ENCODE measurements around the gene SHTN1.

Gene SHTN1

GRCh38 chr10:116913695-116914094 lies 91.3 kb downstream of the SHTN1 start:
- DNase-seq, result no peak

- DNase-seq, result no peak
Measured at GRCh38 chr10:116912162-116912561, 92.8 kb downstream of the SHTN1 start.

GRCh38 chr10:116910910-116911309 lies 94.1 kb downstream of the SHTN1 start:
- DNase-seq, result no peak

GRCh38 chr10:116909307-116909706 lies 95.7 kb downstream of the SHTN1 start:
- DNase-seq, result no peak

- no peak for DNase-seq
Measured at GRCh38 chr10:116907245-116907987, 97.6 kb downstream of the SHTN1 start.

- no peak for DNase-seq
Measured at GRCh38 chr10:116905845-116906210, 99.2 kb downstream of the SHTN1 start.

- DNase-seq, result no peak
Measured at GRCh38 chr10:116899626-116900025, 105.4 kb downstream of the SHTN1 start.

- DNase-seq, result no peak
Measured at GRCh38 chr10:116893686-116894037, 111.3 kb downstream of the SHTN1 start.

GRCh38 chr10:116892907-116893685 lies 111.9 kb downstream of the SHTN1 start:
- no peak for DNase-seq

- DNase-seq, result peak; percentile 19
Measured at GRCh38 chr10:116891208-116891607, 113.8 kb downstream of the SHTN1 start.

- DNase-seq, result no peak
Measured at GRCh38 chr10:116889066-116889465, 115.9 kb downstream of the SHTN1 start.

- peak; percentile 20 for DNase-seq
Measured at GRCh38 chr10:116888380-116889055, 116.5 kb downstream of the SHTN1 start.

GRCh38 chr10:116886772-116887171 lies 118.2 kb downstream of the SHTN1 start:
- DNase-seq, result no peak

GRCh38 chr10:116882639-116883038 lies 122.3 kb downstream of the SHTN1 start:
- no peak for DNase-seq

- DNase-seq, result no peak
Measured at GRCh38 chr10:116880716-116881482, 124.1 kb downstream of the SHTN1 start.

GRCh38 chr10:116879817-116880216 lies 125.2 kb downstream of the SHTN1 start:
- DNase-seq, result no peak

GRCh38 chr10:116878123-116878522 lies 126.9 kb downstream of the SHTN1 start:
- DNase-seq, result no peak

GRCh38 chr10:116877391-116877790 lies 127.6 kb downstream of the SHTN1 start:
- DNase-seq, result no peak

- no peak for DNase-seq
Measured at GRCh38 chr10:116875897-116876296, 129.1 kb downstream of the SHTN1 start.

- DNase-seq, result no peak
Measured at GRCh38 chr10:116873134-116873533, 131.9 kb downstream of the SHTN1 start.

- no peak for DNase-seq
Measured at GRCh38 chr10:116870949-116871348, 134.0 kb downstream of the SHTN1 start.

- no peak for DNase-seq
Measured at GRCh38 chr10:116868722-116869121, 136.3 kb downstream of the SHTN1 start.

- DNase-seq, result no peak
Measured at GRCh38 chr10:116868198-116868676, 136.8 kb downstream of the SHTN1 start.
